ENCODE measurements around the gene SUN1. TPM values are rescaled to one million over a fixed set of nuclear protein-coding genes. Genes with fewer than 3 reads are reported as not detected.

SUN1 gene
- total RNA-seq, 2 experiments from 2014 or later = 83.4 to 105 TPM

- TF ChIP-seq EZH2phosphoT487 (IDR thresholded peaks at IDR 0.05; ENCODE audit: borderline replicate concordance, low read depth, low read length) (no peak), CTCF (conservative IDR thresholded peaks at IDR 0.05; ENCODE audit: low read length) (no peak)
- Histone ChIP-seq H2AFZ (ENCODE audit: low read length) (no peak overlapping the region), H3K36me3 (ENCODE audit: insufficient read depth, low read length) (peaks cover 40% of the 10 kb centered on the region), H3K4me2 (ENCODE audit: low read length) (no peak overlapping the region), H3K4me3 (ENCODE audit: low read depth, low read length, poor library complexity, severe bottlenecking) (no peak overlapping the region), H3K9me2 (ENCODE audit: insufficient read depth, low read length) (no peaks in the 10 kb centered on the region), H3K9me3 (ENCODE audit: low read length) (no peaks in the 10 kb centered on the region), H3K79me2 (ENCODE audit: insufficient read depth, low read depth, low read length) (peaks cover 84% of the 10 kb centered on the region), H3K27ac (ENCODE audit: low read depth, low read length, poor library complexity, severe bottlenecking) (no peak overlapping the region), H3K4me1 (ENCODE audit: insufficient read depth, low read length, poor library complexity, severe bottlenecking) (peaks cover 13% of the 10 kb centered on the region), H4K20me1 (ENCODE audit: insufficient read depth, low read length) (peaks cover 13% of the 10 kb centered on the region)
- no peak for DNase-seq (ENCODE audit: low spot score)
- ChIA-PET POLR2A (no interaction called here), CTCF (ENCODE audit: unreplicated experiment) (no interaction called here)
- BruUV-seq (replicated peaks) = no TSS peak
- intact Hi-C loops (cut with micrococcal nuclease; ENCODE audit: unreplicated experiment) = no loop called here
These were observed 48.2 kb downstream of the SUN1 start for GRCh38 chr7:880450-880849.

GRCh38 chr7:881441-882234 lies 49.4 kb downstream of the SUN1 start:
- CTCF ChIA-PET (ENCODE audit: unreplicated experiment) = no interaction called here

More at GRCh38 chr7:881441-882234, 49.4 kb downstream of the SUN1 start:
- no peak overlapping the region for H3K4me2 ChIP-seq (ENCODE audit: low read length)
- no peaks in the 10 kb centered on the region for H3K9me3 ChIP-seq (ENCODE audit: low read length)
- no peak overlapping the region for H3K27ac ChIP-seq (ENCODE audit: low read depth, low read length, poor library complexity, severe bottlenecking)
- H3K4me3 ChIP-seq (ENCODE audit: low read depth, low read length, poor library complexity, severe bottlenecking) = no peak overlapping the region
- H3K79me2 ChIP-seq (ENCODE audit: insufficient read depth, low read depth, low read length) = peaks cover 87% of the 10 kb centered on the region
- H3K4me1 ChIP-seq (ENCODE audit: insufficient read depth, low read length, poor library complexity, severe bottlenecking) = peaks cover 8% of the 10 kb centered on the region
- intact Hi-C loops (cut with micrococcal nuclease; ENCODE audit: unreplicated experiment) = no loop called here
- H3K36me3 ChIP-seq (ENCODE audit: insufficient read depth, low read length) = peaks cover 43% of the 10 kb centered on the region
- H3K9me2 ChIP-seq (ENCODE audit: insufficient read depth, low read length) = no peaks in the 10 kb centered on the region
- BruUV-seq (replicated peaks) = no TSS peak
- POLR2A ChIA-PET = no interaction called here
- H4K20me1 ChIP-seq (ENCODE audit: insufficient read depth, low read length) = peaks cover 13% of the 10 kb centered on the region
- TF ChIP-seq EZH2phosphoT487 (IDR thresholded peaks at IDR 0.05; ENCODE audit: borderline replicate concordance, low read depth, low read length) (no peak), CTCF (conservative IDR thresholded peaks at IDR 0.05; ENCODE audit: low read length) (no peak)
- no peak for DNase-seq (ENCODE audit: low spot score)
- no peak overlapping the region for H2AFZ ChIP-seq (ENCODE audit: low read length)
